Uterus (tissue), 4 donors: ENCODE results near the gene TPCN1. TPM values are rescaled to one million over a fixed set of nuclear protein-coding genes. Genes with fewer than 3 reads are reported as not detected.

Source experiments
- DNase-seq, 2 donors: peaks; one replicate each; pipeline ENCODE4 v3.0.0-alpha.2; 2019 to 2020
- H3K27ac ChIP-seq, 2 donors: fragments of 200-600 bp; sonication (generic); 1 replicate in 1 of 2; 2 replicates in 1 of 2; pipeline ENCODE4 v1.5.1; 2016 to 2018
- H3K27me3 ChIP-seq, 2 donors: fragments of 200-600 bp; sonication (generic); one replicate each; pipeline ENCODE4 v1.5.1; 2018 to 2019; ENCODE audit warnings: control low read depth in 1 of 2
- H3K36me3 ChIP-seq, 2 donors: fragments of 200-600 bp; sonication (generic); one replicate each; pipeline ENCODE4 v1.5.1; 2019; ENCODE audit warnings: control low read depth in 1 of 2
- H3K4me1 ChIP-seq, 2 donors: fragments of 200-600 bp; sonication (generic); one replicate each; pipeline ENCODE4 v1.5.1; 2018 to 2019; ENCODE audit warnings: control low read depth in 1 of 2
- H3K4me3 ChIP-seq, 2 donors: fragments of 200-600 bp; sonication (generic); 1 replicate in 1 of 2; 2 replicates in 1 of 2; pipeline ENCODE4 v1.5.1; 2018 to 2019; ENCODE audit warnings: mild to moderate bottlenecking in 1 of 2
- H3K9me3 ChIP-seq, 2 donors: fragments of 200-600 bp; sonication (generic); one replicate each; pipeline ENCODE4 v1.5.1; 2019; ENCODE audit warnings: control low read depth in 1 of 2
- POLR2A ChIP-seq, 2 donors: fragments of 450-650 bp; IDR thresholded peaks; one replicate each; pipeline ENCODE4 v1.6.1; 2016; ENCODE audit warnings: antibody characterized with exemption in 2 of 2, mild to moderate bottlenecking in 1 of 2, moderate library complexity in 1 of 2
- intact Hi-C: fragments of 100-400 bp; cut with DNase I; formaldehyde crosslinking; loops from one replicate; pipeline ENCODE4 v1.15.1; 2023; ENCODE audit warnings: low total_unique reads
- total RNA-seq, 4 donors: library from RNA; depleted of rRNA in 3 of 4; stranded (reverse); fragments of >200 nt in 3 of 4; gene quantifications; one replicate each; pipeline versions ENCODE4 v1.1.0 to v1.2.4, GENCODE V29; 2014 to 2023
- TF ChIP-seq, protein P1 (sequence below), 4 experiments: fragments of 200-600 bp in 2 of 4; fragments of 450-650 bp in 2 of 4; sonication (generic) in 2 of 4; IDR thresholded peaks; one replicate each; pipeline ENCODE4 v1.5.1; 2016 to 2019; ENCODE audit warnings: antibody characterized with exemption in 4 of 4, mild to moderate bottlenecking in 2 of 4, moderate library complexity in 1 of 4
- donor health status: DM: yes; HTN: yes; CAD: no.

TPCN1 gene
- total RNA-seq, 4 donors from 2014 or later = 21.4 to 79.8 (median 52.9) TPM

DNA sequence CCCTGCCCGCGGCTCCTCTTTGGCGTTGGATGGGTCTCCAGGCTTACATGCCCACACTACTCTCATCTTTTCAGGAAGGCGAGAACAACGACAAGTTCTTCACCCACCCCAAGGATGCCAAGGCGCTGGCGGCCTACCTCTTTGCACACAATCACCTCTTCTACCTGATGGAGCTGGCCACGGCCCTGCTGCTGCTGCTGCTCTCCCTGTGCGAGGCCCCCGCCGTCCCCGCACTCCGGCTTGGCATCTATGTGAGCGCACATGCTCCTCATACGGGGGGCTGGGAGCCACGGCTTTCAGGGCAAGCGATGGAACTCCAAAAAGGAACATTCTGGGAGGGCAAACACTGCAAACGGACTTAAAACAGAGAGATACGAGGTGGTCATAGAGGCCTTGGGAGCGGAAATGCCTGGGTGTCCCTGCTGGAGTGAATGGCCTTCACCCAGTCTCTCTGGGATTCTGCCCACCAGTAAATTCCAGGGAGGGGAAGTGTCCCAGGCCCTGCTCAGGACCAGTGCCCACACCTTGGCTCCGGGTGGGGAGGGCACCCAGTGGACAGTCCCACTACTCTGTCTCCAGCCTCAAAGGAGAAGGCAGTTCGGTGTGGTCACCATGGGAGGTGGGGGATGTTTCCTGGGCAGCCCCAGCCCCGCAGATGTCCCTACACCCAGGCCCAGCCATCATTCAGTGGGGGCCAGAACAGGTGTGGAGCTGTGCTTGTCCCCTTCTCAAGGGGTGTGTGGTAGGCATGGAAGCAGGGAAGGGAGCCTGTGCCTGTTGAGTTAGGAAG is 45.0 kb downstream of the TPCN1 start:
- TF ChIP-seq, protein P1, sequence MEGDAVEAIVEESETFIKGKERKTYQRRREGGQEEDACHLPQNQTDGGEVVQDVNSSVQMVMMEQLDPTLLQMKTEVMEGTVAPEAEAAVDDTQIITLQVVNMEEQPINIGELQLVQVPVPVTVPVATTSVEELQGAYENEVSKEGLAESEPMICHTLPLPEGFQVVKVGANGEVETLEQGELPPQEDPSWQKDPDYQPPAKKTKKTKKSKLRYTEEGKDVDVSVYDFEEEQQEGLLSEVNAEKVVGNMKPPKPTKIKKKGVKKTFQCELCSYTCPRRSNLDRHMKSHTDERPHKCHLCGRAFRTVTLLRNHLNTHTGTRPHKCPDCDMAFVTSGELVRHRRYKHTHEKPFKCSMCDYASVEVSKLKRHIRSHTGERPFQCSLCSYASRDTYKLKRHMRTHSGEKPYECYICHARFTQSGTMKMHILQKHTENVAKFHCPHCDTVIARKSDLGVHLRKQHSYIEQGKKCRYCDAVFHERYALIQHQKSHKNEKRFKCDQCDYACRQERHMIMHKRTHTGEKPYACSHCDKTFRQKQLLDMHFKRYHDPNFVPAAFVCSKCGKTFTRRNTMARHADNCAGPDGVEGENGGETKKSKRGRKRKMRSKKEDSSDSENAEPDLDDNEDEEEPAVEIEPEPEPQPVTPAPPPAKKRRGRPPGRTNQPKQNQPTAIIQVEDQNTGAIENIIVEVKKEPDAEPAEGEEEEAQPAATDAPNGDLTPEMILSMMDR (IDR thresholded peaks at IDR 0.05) = no peak
- Histone ChIP-seq H3K9me3 (no peaks in the 10 kb centered on the region), H3K27ac (no peak overlapping the region), H3K4me1 (peaks cover 0 to 7% of the 10 kb centered on the region in 2 donors), H3K4me3 (no peak overlapping the region), H3K27me3 (no peaks in the 10 kb centered on the region), H3K36me3 (no peaks in the 10 kb centered on the region)
- intact Hi-C loops = no loop called here
- no peak for DNase-seq

DNA sequence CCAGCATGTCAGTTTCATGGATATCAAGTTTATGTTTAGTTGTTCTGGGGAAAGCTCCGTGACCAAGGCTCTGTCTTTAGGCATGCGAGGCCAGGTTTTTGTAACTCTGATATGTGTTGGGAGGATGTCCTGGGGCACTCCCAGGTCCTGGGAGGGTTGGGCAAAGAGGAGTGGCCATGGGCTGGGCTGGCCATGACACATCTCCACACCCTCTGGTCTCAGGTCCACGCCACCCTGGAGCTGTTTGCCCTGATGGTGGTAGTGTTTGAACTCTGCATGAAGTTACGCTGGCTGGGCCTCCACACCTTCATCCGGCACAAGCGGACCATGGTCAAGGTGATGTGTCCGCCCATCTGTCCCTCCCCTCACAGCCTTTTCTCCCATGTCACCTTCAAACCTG is 46.4 kb downstream of the TPCN1 start:
- no peak overlapping the region for H3K27ac ChIP-seq
- no peaks in the 10 kb centered on the region for H3K9me3 ChIP-seq
- no peaks in the 10 kb centered on the region for H3K36me3 ChIP-seq
- no peak overlapping the region for H3K4me3 ChIP-seq
- H3K27me3 ChIP-seq = no peaks in the 10 kb centered on the region
- no peak for DNase-seq
- peaks cover 0 to 13% of the 10 kb centered on the region in 2 donors for H3K4me1 ChIP-seq
- intact Hi-C loops = no loop called here
- no peak for TF ChIP-seq POLR2A (IDR thresholded peaks at IDR 0.05)
- TF ChIP-seq, protein P1 (IDR thresholded peaks at IDR 0.05) = no peak

DNA sequence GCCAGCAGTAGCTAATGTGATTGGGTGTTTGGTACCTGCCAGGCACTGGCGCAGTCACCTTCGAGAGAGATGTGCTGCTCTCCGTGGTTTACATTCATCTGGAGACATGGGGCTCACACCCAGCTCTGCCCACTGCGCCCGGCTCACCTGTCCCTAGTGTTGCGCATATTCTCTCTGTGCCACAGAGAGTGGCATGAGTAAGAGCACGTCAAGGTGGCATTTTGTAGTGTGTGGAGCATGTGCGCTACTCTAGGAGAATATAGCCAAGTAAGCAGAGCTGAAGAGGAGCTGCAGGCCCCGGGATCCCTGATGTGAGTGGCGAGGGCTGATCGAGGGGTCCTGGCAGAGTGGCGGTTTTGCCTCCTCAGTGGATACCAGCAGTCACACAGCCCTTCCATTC is 46.9 kb downstream of the TPCN1 start:
- H3K27me3 ChIP-seq = no peaks in the 10 kb centered on the region
- no peak overlapping the region for H3K4me3 ChIP-seq
- H3K36me3 ChIP-seq = no peaks in the 10 kb centered on the region
- intact Hi-C loops = no loop called here
- H3K4me1 ChIP-seq = peaks cover 0 to 17% of the 10 kb centered on the region in 2 donors
- no peak for TF ChIP-seq POLR2A (IDR thresholded peaks at IDR 0.05)
- TF ChIP-seq, protein P1 (IDR thresholded peaks at IDR 0.05) = no peak
- DNase-seq = no peak
- H3K9me3 ChIP-seq = no peaks in the 10 kb centered on the region
- H3K27ac ChIP-seq = no peak overlapping the region

DNA sequence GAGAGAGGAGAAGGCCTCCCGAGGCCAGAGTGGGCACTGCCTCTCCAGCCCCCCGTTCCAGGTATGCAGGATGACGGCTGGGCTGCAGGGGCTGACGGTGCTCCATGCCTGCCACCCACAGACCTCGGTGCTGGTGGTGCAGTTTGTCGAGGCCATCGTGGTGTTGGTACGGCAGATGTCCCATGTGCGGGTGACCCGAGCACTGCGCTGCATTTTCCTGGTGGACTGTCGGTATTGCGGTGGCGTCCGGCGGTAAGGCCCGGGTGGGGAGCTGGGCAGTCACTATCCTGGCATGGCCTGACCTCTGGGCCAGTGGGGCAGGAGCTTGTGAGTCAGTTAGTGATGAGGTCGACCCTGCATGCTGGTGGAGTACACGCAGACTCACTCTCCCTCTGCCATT is 47.4 kb downstream of the TPCN1 start:
- H3K4me1 ChIP-seq = peaks cover 0 to 20% of the 10 kb centered on the region in 2 donors
- intact Hi-C loops = no loop called here
- no peak for DNase-seq
- no peak overlapping the region for H3K27ac ChIP-seq
- no peak for TF ChIP-seq POLR2A (IDR thresholded peaks at IDR 0.05)
- TF ChIP-seq, protein P1 (IDR thresholded peaks at IDR 0.05) = no peak
- H3K9me3 ChIP-seq = no peaks in the 10 kb centered on the region
- no peaks in the 10 kb centered on the region for H3K27me3 ChIP-seq
- H3K36me3 ChIP-seq = no peaks in the 10 kb centered on the region
- H3K4me3 ChIP-seq = no peak overlapping the region

DNA sequence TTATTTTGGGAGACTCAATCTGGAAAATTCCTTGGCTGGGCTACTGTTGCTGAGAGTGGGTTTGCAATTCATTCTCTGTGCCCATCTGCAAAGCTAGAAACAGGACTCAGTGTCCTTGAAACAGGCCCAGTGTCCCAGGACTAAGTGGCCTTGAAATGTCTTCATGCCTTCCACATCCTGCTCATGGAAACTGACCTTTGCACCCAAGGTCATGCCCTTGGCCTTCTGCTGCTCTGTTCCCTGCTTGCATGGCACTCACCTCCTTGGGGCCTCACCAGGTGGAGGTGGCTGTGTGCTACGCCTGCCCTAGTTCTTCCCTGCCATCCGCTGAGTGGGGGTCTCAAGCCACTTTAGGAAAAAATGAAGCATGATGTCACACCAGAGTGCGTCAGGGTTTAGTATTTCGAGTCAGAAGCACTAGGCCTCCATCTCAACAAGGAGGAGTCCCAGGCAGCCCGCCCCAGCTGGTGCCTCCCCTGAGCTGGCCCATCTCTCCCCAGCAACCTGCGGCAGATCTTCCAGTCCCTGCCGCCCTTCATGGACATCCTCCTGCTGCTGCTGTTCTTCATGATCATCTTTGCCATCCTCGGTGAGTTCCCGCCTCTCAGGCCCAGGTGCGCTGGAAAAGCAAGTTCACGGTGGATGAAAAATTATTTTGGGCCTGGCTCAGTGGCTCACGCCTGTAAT is 48.1 kb downstream of the TPCN1 start:
- H3K9me3 ChIP-seq = no peaks in the 10 kb centered on the region
- H3K36me3 ChIP-seq = no peaks in the 10 kb centered on the region
- no peaks in the 10 kb centered on the region for H3K27me3 ChIP-seq
- TF ChIP-seq POLR2A (IDR thresholded peaks at IDR 0.05) = no peak
- H3K4me3 ChIP-seq = no peak overlapping the region
- intact Hi-C loops = no loop called here
- no peak overlapping the region for H3K27ac ChIP-seq
- no peak for DNase-seq
- H3K4me1 ChIP-seq = peaks cover 0 to 20% of the 10 kb centered on the region in 2 donors
